Kidney epithelial cell (primary cell): Measurements from ENCODE around the gene ISYNA1. TPM values are rescaled to one million over a fixed set of nuclear protein-coding genes. Genes with fewer than 3 reads are reported as not detected.

Experiments used
- DNase-seq: peaks from one replicate; pipeline ENCODE4 v3.0.0-alpha.2; 2010; ENCODE audit warnings: low read depth
- H3K27me3 ChIP-seq: 2 replicates; pipeline ENCODE4 v1.6.0; 2011; ENCODE audit warnings: low read length; ENCODE audit not compliant: control insufficient read depth, insufficient read depth
- H3K36me3 ChIP-seq: 2 replicates; pipeline ENCODE4 v1.5.1; 2011; ENCODE audit warnings: low read length; ENCODE audit not compliant: control insufficient read depth, insufficient read depth
- H3K4me3 ChIP-seq: 2 replicates; pipeline ENCODE4 v1.5.1; 2011; ENCODE audit warnings: low read depth, mild to moderate bottlenecking, control low read depth, low read length
- CTCF ChIP-seq: IDR thresholded peaks from 2 replicates; pipeline ENCODE4 v1.5.1; 2011; ENCODE audit warnings: mild to moderate bottlenecking, moderate library complexity, low read length, control low read depth, inconsistent platforms; ENCODE audit not compliant: insufficient read depth, poor library complexity, severe bottlenecking
- total RNA-seq: library from RNA; depleted of rRNA; stranded (reverse); fragments of >200 nt; gene quantifications from 2 replicates; pipeline ENCODE4 v1.2.3, GENCODE V29; 2015

Gene ISYNA1
- total RNA-seq, 1 donor from 2014 or later: 53.9 TPM

- Histone ChIP-seq H3K4me3 (no peak overlapping the region), H3K27me3 (no peaks in the 10 kb centered on the region), H3K36me3 (peaks cover 2% of the 10 kb centered on the region)
- DNase-seq: no peak
- no peak for TF ChIP-seq CTCF
Measured at GRCh38 chr19:18425515-18426415, 12.2 kb downstream of the ISYNA1 start.

DNA sequence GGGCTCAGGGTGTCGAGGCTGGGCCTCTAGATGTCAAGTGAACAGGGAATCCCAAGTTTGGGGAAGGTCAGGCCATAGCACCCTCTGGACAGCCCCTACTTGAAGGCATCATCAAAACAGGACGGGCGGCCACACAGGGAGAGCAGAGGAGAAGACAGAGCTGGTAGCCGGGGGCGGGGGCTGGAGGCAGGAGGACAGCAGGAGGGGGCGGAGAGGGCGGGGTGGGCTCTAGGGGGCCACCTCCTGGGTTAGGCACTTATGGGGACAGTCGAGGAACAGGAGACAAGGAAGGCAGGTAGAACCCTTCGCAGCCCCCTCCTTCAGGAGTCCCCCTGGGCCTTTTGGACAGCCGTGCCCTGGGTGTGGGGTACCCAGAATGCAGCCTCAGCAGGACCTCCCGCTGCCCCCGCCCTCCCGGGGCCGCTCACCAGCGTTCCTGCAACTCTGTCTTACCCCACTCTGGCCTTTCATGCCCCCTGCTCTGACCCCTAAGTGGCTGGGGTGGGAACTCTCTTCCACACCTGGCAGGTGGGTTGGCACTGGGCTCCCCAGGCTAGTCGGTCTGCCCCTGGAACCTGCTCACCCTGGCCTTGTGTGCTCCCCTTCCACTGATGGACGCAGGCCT lies 12.9 kb downstream of the ISYNA1 start:
- Histone ChIP-seq H3K4me3 (no peak overlapping the region), H3K27me3 (no peaks in the 10 kb centered on the region), H3K36me3 (peaks cover 2% of the 10 kb centered on the region)
- no peak for DNase-seq
- TF ChIP-seq CTCF: no peak

DNA sequence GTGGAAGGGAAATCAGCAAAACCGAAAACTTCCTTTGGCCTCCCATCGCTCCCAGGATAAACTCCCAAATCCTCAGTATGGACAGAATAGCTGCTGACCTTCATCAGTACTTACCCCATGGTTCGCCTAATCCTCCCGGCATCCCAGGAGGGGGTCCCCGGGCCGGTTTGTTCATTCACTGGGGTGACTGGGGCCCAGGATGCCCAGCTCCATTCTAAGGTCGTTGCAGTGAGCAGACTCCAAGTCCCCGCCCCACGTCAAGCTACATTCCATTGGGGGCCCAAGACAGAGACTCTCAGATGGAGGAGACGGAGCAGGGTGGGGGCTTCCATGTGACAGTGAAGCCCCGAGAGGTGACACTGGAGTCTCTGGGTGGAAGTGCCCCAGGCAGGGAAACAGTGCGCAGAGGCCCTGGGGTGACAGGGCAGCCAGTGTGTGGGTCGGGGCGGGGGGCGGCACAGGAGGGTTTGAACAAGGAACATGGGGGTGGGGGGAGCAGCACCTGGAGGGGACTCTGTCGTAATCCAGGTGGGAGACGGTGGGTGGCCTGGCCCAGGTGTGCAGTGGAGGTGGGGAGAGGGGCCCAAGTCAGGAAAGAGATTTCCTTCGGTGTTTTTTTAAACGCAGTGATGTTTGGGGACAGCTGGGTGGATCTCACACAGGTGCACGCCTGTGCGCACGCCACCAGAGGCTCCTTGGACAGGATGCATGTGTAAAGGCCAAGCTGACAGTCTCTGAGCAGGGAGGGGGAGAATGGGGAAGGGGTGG lies 13.6 kb downstream of the ISYNA1 start:
- no peak for DNase-seq
- no peaks in the 10 kb centered on the region for H3K27me3 ChIP-seq
- H3K36me3 ChIP-seq: peaks cover 2% of the 10 kb centered on the region
- no peak overlapping the region for H3K4me3 ChIP-seq
- no peak for TF ChIP-seq CTCF

- TF ChIP-seq CTCF: no peak
- Histone ChIP-seq H3K4me3 (no peak overlapping the region), H3K27me3 (no peaks in the 10 kb centered on the region), H3K36me3 (peaks cover 2% of the 10 kb centered on the region)
- no peak for DNase-seq
Measured at GRCh38 chr19:18423258-18424020, 14.5 kb downstream of the ISYNA1 start.

DNA sequence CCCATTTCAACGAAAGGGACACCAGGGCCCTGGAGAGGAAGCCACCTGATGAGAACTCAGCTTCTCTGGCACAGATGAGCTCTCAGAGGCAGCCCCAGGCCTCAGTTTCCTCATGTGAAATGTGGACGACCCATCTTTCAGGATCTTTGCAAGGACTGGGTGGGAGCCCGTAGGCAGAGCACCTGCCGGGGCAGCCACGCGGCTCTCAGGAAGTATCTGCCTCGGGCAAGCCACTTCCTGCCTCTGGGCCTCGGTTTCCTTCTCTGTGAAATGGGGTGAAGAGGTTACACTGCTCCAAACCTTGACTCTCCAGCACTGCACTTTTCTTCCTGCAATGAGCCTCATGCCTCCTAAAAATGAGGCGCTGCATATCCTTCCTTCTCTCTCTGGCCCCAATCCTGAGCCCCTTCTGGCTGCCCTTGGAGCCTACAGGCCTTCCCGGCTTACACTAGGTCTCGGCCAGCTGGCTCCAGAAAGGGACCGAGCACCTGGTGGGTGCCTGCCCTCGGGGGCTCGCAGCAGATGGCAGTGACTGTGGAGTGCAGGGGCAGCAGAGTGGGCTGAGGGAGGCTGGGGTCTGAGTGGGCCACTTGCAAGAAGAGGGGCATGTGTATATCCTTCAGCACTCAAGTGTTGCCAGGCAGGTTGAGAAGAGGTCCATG lies 15.3 kb downstream of the ISYNA1 start:
- no peak overlapping the region for H3K4me3 ChIP-seq
- DNase-seq: no peak
- no peak for TF ChIP-seq CTCF
- H3K27me3 ChIP-seq: no peaks in the 10 kb centered on the region
- no peaks in the 10 kb centered on the region for H3K36me3 ChIP-seq
